GM19467 (cell line): ENCODE measurements around the gene PVR.

ENCODE experiments used
- ATAC-seq: cut with Tn5 transposase; IDR thresholded peaks from one replicate; pipeline ENCODE4 v1.9.1; 2021; ENCODE audit warnings: mild to moderate bottlenecking, moderate library complexity; ENCODE audit not compliant: unreplicated experiment

PVR gene

GRCh38 chr19:44644402-44645016 is 799 bp downstream of the PVR start:
- no peak for ATAC-seq

- no peak for ATAC-seq
Observed at GRCh38 chr19:44645407-44646048, 1.8 kb downstream of the PVR start.

GRCh38 chr19:44646049-44646416 is 2.3 kb downstream of the PVR start:
- no peak for ATAC-seq

- ATAC-seq, result no peak
Observed at GRCh38 chr19:44647144-44647543, 3.4 kb downstream of the PVR start.

- ATAC-seq, result no peak
Observed at GRCh38 chr19:44648631-44649251, 5.0 kb downstream of the PVR start.

GRCh38 chr19:44649578-44650145 is 6.0 kb downstream of the PVR start:
- ATAC-seq, result no peak

GRCh38 chr19:44653343-44653742 is 9.6 kb downstream of the PVR start:
- no peak for ATAC-seq

- ATAC-seq, result peak; percentile 75
Observed at GRCh38 chr19:44653977-44654774, 10.5 kb downstream of the PVR start.

- ATAC-seq, result no peak
Observed at GRCh38 chr19:44657211-44657921, 13.7 kb downstream of the PVR start.

GRCh38 chr19:44658069-44658733 is 14.5 kb downstream of the PVR start:
- no peak for ATAC-seq

GRCh38 chr19:44660081-44660480 is 16.4 kb downstream of the PVR start:
- ATAC-seq, result no peak

GRCh38 chr19:44661205-44661604 is 17.5 kb downstream of the PVR start:
- ATAC-seq, result no peak

GRCh38 chr19:44661904-44662303 is 18.2 kb downstream of the PVR start:
- ATAC-seq, result no peak

- ATAC-seq, result no peak
Observed at GRCh38 chr19:44662691-44663385, 19.1 kb downstream of the PVR start.

GRCh38 chr19:44663996-44664395 is 20.3 kb downstream of the PVR start:
- no peak for ATAC-seq

- ATAC-seq, result no peak
Observed at GRCh38 chr19:44664976-44665375, 21.3 kb downstream of the PVR start.

GRCh38 chr19:44666852-44667556 is 23.3 kb downstream of the PVR start:
- no peak for ATAC-seq

- no peak for ATAC-seq
Observed at GRCh38 chr19:44668985-44669764, 25.5 kb downstream of the PVR start.
